Activated naive CD4-positive, alpha-beta T cell treated with Interleukin-2 at 50 U/mL for 16 hours (primary cell): ENCODE measurements around the gene AAR2.

Experiments
- DNase-seq: peaks from one replicate; pipeline ENCODE4 v3.0.0-alpha.2; 2020

Gene AAR2

DNA sequence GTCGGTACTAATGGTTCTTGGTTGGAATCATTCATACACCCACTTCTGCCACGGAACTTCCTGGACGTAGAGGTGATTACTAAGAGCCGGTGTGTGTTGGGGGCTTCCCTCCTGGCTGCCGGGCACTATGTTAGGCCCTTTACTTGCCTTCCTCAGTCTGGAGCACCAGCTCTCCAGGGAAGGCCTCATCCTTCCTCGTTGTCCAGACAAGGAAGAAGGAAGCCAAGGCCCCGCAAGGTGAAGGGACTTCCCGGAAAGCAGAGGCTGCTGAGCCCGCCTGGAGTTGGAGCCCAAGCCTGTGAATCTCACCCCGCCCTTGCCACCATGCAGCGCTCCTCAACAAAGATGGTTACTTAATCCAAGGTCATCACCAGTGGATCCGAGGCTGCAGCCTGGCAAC lies 26.2 kb downstream of the AAR2 start:
- no peak for DNase-seq

DNA sequence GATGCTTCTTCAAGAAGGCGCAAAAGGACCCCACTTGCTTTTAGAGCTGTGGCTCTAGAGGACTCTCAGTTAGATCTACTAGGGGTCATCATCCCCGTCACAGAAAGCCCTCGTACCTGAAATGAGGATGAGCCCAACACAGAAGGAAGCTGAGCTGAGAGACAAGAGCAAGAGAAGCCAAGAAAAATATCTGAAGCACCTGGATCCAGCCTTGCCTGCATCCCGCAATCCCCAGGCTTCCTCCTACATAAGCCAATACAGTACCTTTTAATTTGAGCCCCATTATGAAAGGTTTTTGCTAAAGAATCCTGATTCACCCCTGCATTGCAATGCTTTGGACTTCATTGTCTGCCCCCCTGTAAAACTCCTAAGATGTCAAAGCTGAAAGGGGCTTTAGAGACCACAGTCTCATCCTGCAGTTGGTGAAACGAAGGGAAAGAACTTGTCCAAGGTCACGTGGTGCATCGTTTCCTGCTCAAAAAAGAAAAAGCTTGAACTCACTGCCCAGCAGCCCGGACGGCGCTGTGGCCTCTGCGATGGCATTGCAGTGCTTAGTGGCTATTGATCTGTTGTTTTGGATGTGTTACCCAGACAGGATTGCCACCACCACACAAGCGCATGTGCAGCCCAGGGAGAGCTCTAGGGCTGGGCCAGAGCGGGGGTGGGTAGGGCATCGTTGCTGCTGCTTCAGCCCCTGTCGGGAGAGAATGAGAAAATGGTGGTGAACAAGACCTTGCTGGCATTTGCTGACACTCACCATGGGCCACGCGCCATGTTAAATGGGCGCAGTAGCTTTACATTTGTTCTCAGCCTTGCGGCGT lies 28.4 kb downstream of the AAR2 start:
- DNase-seq = no peak

DNA sequence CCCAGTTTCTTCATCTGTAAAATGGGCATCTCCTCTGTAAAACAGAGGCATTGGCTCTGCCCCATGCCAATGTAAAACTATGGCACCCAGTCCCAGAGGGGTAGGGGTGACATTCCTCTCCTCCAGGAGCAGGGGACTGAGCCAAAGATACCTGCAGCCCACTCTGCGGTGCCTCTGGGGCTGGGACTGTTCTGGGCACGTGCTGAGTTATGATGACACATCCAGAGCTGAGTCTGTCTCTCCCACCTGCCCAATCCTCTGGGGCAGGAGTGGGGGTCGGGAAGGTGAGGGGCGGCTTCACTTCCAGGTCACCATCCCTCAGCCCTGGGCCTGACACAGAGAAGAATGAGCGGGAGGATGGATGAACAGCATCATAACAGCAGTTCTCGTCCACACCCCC lies 29.9 kb downstream of the AAR2 start:
- DNase-seq = no peak

DNA sequence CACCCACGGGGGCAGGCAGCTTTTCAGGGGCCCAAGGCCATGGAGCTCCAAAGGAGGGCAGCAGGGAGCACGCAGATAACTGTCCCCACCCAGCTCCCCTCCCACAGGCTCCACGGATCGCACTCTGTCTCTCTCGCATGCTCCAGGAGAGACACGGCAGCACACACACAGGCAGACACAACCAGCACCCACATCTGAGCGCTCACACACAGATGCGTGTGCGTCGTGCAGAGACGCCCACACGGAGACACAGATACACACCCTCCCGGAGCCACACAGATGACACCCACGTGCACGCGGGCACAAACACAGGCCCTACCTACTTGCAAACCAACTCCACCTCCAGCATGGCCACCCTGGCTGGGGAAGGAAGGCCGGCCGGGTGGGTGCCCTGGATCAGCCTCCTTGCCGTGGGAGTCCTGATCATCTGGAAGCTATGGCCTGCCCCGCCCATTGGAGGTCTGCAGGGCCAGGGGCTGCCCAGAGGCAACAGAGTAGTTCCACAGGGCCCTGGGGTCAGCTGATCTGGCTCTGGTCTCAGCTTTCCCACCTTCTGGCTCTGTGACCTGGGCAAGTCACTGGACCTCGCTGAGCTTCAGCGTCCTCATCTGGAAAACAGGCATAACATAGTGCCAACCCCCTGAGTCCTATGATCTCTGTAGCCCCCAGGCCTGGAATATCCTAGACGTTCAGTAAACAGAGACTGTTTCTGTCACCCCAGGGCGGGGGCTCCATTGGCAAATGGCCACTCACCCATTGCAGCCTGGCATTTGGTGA lies 31.5 kb downstream of the AAR2 start:
- no peak for DNase-seq

DNA sequence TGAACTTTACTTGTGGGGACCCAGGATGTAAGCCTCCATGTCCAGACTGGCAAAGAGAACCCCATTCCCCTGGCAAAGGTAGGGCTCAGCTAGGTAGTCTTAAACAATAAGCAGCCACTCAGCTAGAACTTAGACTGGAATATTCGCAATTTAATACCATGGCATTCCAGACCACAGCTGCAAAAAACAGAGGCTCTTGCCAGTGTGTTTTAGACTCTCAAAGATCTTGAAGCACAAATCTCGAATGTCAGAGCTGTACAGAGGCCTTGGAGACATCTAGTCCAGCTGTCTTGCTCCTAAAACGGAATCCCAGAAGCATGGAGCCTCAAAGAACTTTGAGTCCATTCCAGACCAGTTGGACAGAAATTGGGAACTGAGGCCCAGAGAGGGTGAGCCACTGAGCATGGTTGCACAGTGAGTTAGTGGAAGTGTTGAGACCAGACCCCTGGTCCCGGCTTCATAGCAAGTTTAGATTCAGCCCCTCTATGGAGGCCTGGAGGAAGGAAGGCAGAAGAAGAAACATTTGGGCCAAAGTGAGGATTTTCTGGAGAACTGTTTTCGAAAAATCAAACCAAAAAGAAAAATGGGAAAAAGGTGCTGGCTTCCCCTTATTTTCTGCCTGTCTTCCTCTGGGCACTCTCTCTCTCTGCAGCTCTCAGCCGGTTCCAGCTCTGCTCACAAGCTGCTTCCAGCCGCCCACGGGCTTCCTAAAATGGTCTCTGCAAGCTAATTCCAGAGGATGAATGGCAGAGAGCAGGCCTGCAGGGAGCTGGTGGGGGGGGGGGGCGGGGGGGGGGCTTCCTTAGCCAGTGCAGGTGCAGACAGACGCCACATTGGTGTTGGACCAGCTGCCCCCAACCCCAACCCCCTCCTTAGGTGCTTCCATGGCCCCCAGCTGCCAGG lies 32.4 kb downstream of the AAR2 start:
- no peak for DNase-seq

DNA sequence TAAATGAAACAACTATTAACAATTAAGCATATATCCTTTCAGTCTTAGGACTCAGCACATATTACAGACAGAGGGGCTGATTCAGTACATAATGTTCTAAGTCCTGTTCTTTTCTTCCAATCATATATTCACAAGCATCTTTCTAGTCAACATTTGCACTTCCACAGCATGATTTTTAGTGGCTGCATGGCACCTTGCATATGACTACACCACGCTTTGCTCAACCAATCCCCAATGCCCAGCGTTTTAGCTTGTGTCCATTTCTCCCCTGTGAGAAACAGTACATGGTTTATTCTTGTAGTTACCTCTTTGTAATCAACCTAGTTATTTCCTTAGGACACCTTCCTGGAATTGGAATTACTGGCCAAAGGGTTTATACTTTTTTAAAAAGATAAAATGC lies 33.2 kb downstream of the AAR2 start:
- no peak for DNase-seq

DNA sequence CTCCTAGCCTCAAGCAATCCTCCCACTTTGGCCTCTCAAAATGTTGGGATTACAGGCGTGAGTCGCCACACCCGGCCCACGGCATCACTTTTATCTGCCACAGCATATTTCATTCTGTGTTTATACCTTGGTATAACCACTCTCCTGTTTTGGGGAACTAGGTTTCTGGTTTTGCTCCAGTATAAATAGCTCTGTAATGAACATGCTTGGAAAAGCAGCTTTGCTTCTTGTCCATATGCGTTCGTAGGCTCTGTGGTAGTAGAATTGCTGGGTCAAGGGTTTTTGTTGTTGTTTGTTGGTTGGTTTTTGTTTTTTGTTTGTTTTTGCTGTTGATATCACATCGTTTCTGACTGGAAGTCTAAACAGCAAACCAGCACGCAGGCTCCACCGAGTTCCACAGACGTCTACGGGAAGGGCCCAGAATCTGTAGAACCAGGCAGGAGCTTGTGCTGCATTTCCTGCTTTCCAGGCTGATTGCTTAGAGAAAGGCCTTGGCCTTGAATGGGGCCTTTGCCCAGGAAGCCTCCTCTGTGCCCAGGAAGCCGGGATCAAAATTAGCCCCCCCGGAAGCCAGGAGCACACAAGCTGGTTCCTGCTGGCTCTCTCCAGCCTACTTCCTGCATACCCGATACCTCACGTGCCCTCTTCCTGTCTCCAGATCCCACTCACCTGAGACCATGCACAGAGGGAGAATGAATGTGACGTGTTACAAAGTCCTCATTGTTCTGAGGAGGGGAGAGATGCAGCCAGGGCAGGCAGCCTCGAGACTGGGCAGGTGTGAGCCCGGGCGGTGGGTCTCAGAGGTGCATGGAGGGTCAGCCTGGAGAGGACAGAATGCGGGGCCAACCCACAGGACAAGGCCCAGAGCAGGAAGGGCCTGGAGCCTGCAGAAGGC lies 34.7 kb downstream of the AAR2 start:
- no peak for DNase-seq

DNA sequence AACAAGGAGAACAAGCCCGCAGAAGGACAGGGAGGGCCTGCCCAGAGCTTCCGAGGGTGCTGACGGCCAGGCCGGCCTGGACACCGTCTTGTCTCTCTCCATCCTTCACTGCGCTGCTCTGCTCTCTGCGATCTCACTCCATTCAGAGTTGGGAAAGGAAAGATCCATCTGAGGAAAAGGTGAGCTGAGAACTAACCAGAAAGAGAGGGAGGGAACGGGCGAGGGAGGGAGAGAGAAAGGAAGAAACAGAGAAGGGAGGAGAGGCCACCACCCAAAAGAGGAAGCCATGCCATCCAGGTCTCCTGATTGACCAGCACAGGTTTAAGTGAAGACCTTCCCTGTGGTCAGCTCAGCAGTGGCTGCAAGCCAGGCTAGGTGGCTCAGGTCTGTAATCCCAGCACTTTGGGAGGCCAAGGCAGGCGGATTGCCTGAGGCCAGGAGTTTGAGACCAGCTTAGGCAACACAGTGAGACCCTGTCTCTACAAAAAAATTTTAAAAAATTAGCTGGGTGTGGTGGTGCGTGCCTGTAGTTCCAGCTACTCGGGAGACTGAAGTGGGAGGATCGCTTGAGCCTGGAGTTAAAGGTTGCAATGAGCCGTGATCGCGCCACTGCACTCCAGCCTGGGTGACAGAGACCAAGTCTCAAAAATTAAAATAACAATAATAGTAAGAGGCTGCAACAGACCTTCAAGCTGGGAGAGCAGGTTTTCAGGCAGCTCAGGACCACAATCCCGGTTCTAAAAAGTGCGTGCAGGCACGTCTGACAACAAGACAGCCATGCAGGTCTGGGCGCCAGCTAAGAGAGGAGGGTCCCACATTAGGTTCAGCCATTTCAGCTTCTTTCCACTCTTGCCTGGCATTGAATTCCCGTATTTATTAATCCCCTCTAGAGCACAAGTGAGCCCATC lies 35.6 kb downstream of the AAR2 start:
- no peak for DNase-seq

DNA sequence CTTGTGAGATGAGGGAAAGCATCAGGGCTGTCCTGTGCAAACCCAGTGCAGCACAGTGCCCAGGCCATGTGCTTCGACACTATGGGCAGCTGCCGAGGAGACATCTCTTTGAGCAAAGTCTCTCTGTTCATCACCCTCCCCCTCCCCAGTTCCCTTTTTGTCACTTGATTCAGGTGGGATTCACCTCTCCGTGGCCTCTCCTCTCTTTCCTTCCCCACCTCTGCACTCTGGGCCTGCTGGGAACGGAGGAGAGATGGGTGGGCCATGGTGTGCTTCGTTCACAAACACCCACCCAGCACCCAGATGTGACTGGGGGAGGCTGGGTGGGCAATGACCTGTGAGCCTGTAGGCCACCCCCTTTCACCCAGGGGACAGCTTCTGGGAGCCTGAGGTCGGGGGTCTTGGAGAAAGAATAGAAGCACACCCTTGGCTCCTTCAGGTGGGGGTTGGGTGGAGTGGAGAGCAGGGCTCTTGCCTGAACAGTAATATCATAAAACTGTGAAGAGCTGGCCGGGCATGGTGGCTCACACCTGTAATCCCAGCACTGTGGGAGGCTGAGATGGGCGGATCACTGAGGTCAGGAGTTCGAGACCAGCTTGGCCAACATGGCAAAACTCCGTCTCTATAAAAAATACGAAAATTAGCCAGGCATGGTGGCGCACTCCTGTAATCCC lies 36.4 kb downstream of the AAR2 start:
- no peak for DNase-seq

DNA sequence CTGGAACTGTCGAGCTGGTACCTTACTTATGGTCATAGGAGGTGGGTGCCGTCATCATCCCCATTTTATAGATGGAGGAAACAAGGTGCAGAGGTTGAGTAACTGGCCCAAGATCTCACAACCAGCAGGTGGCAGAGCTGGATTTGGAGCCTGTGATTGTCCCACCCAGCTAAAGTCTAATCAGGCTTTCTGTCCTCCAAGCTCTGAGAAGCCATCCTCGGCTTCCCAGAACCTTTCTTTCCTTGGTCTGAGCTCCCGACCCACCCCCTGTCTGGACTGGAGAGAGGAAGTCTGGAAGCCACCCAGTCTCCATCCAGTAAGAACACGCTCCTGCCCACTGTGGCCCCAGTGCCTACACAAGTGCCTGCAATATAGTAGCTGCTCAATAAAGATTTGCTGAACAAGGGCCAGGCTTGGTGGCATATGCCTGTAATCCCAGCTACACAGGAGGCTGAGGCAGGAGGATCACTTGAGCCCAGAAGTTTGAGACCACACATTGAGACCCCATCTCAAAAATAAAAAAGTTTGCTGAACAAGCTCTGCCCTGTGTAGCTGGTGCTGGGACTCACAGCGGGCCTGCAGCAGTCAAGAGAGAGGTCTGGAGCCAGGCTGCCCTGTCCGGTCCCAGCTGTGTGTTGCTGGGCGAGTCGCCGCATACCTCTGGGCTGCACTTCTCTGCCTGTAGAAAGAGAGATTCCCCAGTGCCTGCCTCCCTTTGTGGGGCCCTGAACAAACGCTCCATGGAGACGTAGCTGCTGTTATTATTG lies 37.3 kb downstream of the AAR2 start:
- peak; percentile 12 for DNase-seq

DNA sequence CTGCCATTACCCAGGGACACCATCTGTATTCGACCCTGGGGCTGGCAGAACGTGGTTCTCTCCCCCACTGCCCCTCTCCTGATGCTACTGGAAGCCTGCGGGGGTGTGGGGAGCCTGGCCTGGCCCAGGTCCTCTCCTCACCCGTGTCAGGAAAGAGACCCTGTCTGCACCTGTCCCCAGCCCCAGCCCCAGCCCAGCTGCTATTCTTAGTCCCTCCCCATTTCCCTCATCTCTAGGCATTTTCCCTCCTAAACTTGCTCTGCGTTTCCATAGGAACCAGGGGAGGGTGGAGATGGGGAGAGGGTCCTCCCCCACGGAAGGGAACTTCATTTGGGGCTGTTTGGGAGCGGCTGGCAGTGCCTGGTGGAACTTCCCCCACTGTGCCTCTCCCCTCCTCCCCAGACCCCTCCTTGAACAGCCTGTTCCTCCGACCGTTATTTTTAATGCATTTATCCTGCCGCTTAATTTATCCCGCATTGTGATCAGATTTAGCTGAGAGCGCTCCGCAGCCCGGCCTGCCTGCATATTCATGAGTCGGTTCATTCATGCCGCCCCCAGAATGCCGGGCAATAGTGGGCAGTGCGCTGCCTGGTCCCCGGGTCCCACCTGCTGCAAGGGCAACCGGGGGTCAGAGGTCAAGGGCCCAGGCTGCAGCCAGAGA lies 38.0 kb downstream of the AAR2 start:
- no peak for DNase-seq

DNA sequence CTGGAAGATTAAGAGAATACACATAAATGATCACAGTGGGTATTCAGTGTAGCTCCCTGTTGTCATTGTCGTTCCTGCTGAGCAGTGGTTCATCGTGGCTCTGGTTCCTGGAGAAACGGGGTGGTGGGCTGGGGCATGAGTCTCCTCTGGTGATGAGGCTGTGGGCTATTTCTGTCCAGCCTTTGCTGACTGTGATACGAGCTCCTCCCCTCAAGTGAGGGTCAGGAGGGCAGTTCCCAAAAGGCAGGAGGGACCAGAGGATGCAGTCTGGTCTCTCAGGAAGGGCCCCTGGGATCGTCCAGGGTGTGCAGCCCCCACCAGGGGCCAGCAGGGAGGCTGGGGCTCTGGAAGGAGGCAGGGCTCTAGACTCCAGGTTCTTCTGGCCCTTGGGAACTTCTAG lies 38.7 kb downstream of the AAR2 start:
- DNase-seq = no peak

DNA sequence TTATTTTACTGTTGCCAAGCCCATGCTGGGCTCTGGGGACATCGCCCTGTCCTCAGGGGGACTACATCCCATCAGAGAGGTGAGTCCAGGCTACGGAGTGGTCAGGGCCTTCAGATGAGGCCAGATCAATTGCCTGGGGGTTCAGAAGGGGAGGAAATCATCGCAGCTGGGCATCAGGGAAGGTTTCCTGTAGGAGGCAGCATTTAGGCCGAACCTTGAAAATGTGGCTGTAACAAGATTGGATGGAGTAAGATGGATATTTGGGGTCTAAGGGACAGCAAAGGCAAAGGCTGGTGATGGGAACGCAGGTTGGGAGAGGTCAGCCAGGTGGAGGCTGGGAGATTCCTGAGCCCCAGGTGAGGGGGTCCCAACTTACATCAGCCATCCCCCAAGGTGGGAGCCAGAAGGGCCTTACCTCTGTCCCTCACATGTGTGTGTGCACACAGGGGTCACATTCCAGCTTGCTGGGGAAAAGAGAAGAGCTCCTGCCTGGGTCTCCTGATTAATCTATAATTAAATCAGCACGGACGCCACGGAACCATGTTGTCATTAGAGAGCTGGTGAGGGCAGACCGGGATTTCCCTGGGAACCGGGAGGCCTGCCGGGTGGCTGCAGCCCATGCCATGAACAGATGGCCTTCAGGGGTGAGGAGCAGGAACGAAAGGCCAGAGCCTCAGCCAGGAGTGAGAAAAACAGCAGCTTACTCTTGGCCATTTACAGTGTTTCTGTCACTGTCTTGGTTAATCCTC lies 39.3 kb downstream of the AAR2 start:
- no peak for DNase-seq

DNA sequence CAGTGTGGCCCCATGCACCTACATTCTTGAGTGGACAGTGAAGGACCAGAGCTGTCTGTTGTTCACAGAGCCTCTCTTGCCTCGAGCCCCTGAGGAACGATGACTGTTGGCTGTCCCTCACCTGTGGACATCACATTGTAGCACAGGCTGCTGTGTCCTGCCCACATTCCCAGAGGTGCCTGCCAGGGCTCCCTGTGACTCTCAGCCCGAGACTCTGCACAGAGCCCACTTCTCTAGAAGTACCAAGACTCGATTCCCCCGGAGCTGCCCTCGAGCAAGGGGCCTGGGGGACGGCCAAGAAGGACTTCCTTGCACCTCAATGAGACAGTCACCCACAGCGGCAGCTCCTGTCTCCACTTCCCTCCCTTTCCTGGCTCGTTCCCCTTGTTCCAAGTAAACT lies 41.3 kb downstream of the AAR2 start:
- no peak for DNase-seq

DNA sequence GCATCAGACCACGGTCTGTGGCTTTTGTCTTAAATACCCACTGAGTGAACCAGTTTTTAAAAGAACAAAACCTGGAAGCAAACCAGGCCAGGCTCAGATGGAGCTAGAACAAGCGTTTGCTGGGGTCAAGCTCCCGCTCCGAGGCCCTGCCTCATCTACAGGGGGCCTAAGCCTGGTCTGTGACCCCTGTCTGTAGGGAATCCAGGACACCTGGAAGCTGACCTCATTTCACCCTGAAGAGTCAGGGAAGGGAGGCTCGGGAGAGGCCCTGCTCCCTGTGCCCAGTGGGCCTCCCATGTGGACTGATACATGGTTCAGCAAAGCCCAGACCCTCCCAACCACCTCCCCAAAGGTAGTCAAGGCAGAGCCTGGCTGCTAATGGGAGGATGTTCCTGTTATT lies 43.1 kb downstream of the AAR2 start:
- DNase-seq = no peak

DNA sequence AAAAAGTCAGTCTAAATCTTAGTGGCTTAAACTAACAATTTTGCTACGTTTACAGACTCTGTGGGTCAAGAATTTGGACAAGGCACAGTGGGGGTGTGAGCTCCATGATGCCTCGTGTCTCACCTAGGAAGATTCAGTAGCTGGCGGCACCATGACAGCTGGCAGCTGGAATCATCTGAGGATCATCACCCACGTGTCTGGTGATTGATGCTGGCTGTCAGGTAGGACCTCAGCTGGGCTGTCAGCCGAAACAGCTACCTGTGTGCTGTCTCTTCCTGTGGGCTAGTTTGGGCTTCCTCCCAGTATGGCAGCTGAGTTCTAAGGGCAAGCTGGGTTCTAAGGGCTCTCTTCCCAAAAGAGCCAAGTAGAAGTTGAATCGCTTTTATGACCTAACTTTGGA lies 43.5 kb downstream of the AAR2 start:
- DNase-seq = no peak

DNA sequence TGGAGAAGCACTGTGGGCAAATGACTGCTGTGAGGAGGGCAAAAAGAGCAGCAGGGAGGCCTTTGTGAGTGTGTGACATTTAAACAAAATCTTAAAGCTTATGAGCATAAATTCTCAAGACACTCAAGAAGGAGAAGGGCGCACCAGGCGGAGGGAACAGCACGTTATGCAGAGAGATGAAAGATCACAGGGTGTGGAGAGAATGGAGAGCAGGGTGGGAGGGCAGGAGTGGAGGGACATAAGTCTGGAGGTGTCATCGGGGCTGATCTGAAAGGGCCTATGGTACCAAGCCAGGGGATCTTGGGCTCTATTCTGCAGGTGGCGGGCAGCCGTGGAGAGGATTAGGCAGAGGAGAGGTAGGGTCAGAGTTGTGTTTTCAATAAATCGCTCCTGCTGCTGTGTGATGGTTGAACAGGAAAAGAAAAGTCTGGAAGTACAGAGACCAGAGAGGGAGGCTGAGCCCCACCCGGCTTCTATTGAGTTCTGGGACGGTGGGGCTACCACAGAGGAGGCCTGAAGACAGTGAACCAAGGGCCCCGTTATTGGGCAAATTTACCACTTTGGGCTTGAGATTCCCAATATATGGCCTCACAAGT lies 45.6 kb downstream of the AAR2 start:
- DNase-seq = no peak

DNA sequence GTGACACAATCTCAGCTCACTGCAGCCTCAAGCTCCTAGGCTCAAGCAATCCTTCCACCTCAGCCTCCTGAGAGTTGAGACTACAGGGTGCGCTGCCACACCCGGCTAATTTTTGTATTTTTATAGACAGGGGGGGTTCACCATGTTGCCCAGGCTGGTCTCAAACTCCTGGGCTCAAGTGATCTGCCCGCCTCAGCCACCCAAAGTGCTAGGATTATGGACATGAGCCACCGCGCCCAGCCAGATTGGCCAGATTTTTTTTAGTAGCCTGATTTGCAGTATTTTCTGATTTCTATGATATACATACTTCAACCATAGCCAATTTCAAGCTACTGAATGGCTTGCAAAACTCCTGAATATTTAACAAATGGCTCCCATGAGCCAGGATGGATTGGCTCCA lies 48.5 kb downstream of the AAR2 start:
- no peak for DNase-seq
